SU-DHL-6 (cell line): ENCODE measurements around the gene DDX56.

Source experiments
- H2AFZ ChIP-seq: fragments of 200-600 bp; sonication (generic); 2 replicates; pipeline ENCODE4 v1.6.1; 2014; ENCODE audit warnings: low read depth, mild to moderate bottlenecking, moderate library complexity, mixed read lengths, antibody characterized with exemption, low read length; ENCODE audit not compliant: severe bottlenecking
- H3F3A ChIP-seq: fragments of 200-600 bp; shearing (Covaris generic); 2 replicates; pipeline ENCODE4 v1.6.0; 2016; ENCODE audit warnings: antibody characterized with exemption, mild to moderate bottlenecking; ENCODE audit not compliant: insufficient read depth
- H3K27ac ChIP-seq: fragments of 200-600 bp; sonication (generic); 2 replicates; pipeline ENCODE4 v1.5.1; 2016; ENCODE audit warnings: low read depth, mild to moderate bottlenecking, low read length, moderate library complexity, mixed read lengths
- H3K27me3 ChIP-seq: fragments of 200-600 bp; sonication (generic), shearing (Covaris generic); 2 replicates; pipeline ENCODE4 v1.6.0; 2014; ENCODE audit warnings: mild to moderate bottlenecking, low read length
- H3K36me3 ChIP-seq: fragments of 200-600 bp; sonication (generic); 2 replicates; pipeline ENCODE4 v1.6.1; 2014; ENCODE audit warnings: mild to moderate bottlenecking, low read length, mixed read lengths
- H3K4me2 ChIP-seq: fragments of 300-600, 200-600 bp; shearing (Covaris generic), sonication (generic); 2 replicates; pipeline ENCODE4 v1.6.0; 2014; ENCODE audit warnings: low read length, low read depth, mild to moderate bottlenecking; ENCODE audit not compliant: poor library complexity, severe bottlenecking
- H3K4me3 ChIP-seq: fragments of 200-600 bp; sonication (generic); 2 replicates; pipeline ENCODE4 v1.5.1; 2014; ENCODE audit warnings: antibody characterized with exemption, low read length, mild to moderate bottlenecking, mixed read lengths; ENCODE audit not compliant: insufficient read depth, poor library complexity, severe bottlenecking
- H3K79me2 ChIP-seq: fragments of 200-600 bp; sonication (generic); 2 replicates; pipeline ENCODE4 v1.6.1; 2014; ENCODE audit warnings: mild to moderate bottlenecking, low read length, moderate library complexity; ENCODE audit not compliant: insufficient read depth
- H3K9ac ChIP-seq: fragments of 200-600 bp; sonication (generic); 2 replicates; pipeline ENCODE4 v1.7.0; 2014; ENCODE audit warnings: mild to moderate bottlenecking, low read length
- H3K9me2 ChIP-seq: fragments of 200-600 bp; sonication (generic); replicated peaks from 2 replicates; pipeline ENCODE4 v1.6.1; 2014; ENCODE audit warnings: low read length; ENCODE audit not compliant: insufficient read depth
- H3K9me3 ChIP-seq: fragments of 200-600 bp; sonication (generic); 2 replicates; pipeline ENCODE4 v1.6.1; 2014; ENCODE audit warnings: low read length, mixed read lengths; ENCODE audit not compliant: insufficient read depth
- H4K20me1 ChIP-seq: fragments of 200-600 bp; sonication (generic); 2 replicates; pipeline ENCODE4 v1.6.1; 2014; ENCODE audit warnings: low read depth, mild to moderate bottlenecking, antibody characterized with exemption, low read length, moderate library complexity, mixed read lengths
- EZH2phosphoT487 ChIP-seq: fragments of 200-600 bp; sonication (generic), shearing (Covaris generic); conservative IDR thresholded peaks from 2 replicates; pipeline ENCODE4 v1.6.1; 2018; ENCODE audit warnings: mild to moderate bottlenecking, antibody characterized with exemption, low read length, moderate library complexity, mixed read lengths
- TF ChIP-seq, protein P1 (sequence below): fragments of 200-600 bp; sonication (generic); IDR thresholded peaks from one replicate; pipeline ENCODE4 v1.5.1; 2017; ENCODE audit warnings: antibody characterized with exemption, mild to moderate bottlenecking, low read length, moderate library complexity; ENCODE audit not compliant: insufficient read depth, poor library complexity, severe bottlenecking

Gene DDX56

DNA sequence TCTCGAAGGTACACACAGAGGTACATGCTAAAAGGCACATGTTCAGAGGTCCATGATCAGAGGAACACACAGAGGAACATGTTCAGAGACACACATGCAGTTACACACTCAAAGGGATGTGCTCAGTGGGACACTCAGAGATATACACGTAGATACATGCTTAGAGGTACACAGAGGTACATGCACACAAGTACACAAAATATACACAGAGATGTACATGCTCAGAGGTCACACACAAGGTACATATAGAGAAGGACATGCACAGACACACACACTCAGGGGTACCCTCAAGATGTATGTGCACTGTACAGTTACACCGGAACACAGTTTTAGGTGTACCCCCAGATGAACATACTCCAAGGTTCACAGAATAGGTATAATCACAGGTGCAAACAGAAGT, 51.4 kb downstream of the DDX56 start:
- no peak overlapping the region for H3K4me3 ChIP-seq
- H3K9ac ChIP-seq = no peak overlapping the region
- H3K9me2 ChIP-seq = no peaks in the 10 kb centered on the region
- H4K20me1 ChIP-seq = no peaks in the 10 kb centered on the region
- no peaks in the 10 kb centered on the region for H3K27me3 ChIP-seq
- H3K9me3 ChIP-seq = no peaks in the 10 kb centered on the region
- TF ChIP-seq EZH2phosphoT487 = no peak
- TF ChIP-seq, protein P1, sequence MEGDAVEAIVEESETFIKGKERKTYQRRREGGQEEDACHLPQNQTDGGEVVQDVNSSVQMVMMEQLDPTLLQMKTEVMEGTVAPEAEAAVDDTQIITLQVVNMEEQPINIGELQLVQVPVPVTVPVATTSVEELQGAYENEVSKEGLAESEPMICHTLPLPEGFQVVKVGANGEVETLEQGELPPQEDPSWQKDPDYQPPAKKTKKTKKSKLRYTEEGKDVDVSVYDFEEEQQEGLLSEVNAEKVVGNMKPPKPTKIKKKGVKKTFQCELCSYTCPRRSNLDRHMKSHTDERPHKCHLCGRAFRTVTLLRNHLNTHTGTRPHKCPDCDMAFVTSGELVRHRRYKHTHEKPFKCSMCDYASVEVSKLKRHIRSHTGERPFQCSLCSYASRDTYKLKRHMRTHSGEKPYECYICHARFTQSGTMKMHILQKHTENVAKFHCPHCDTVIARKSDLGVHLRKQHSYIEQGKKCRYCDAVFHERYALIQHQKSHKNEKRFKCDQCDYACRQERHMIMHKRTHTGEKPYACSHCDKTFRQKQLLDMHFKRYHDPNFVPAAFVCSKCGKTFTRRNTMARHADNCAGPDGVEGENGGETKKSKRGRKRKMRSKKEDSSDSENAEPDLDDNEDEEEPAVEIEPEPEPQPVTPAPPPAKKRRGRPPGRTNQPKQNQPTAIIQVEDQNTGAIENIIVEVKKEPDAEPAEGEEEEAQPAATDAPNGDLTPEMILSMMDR = no peak
- H3F3A ChIP-seq = no peaks in the 10 kb centered on the region
- H3K79me2 ChIP-seq = no peaks in the 10 kb centered on the region
- no peak overlapping the region for H3K4me2 ChIP-seq
- H3K36me3 ChIP-seq = no peaks in the 10 kb centered on the region
- H3K27ac ChIP-seq = no peak overlapping the region
- no peak overlapping the region for H2AFZ ChIP-seq

DNA sequence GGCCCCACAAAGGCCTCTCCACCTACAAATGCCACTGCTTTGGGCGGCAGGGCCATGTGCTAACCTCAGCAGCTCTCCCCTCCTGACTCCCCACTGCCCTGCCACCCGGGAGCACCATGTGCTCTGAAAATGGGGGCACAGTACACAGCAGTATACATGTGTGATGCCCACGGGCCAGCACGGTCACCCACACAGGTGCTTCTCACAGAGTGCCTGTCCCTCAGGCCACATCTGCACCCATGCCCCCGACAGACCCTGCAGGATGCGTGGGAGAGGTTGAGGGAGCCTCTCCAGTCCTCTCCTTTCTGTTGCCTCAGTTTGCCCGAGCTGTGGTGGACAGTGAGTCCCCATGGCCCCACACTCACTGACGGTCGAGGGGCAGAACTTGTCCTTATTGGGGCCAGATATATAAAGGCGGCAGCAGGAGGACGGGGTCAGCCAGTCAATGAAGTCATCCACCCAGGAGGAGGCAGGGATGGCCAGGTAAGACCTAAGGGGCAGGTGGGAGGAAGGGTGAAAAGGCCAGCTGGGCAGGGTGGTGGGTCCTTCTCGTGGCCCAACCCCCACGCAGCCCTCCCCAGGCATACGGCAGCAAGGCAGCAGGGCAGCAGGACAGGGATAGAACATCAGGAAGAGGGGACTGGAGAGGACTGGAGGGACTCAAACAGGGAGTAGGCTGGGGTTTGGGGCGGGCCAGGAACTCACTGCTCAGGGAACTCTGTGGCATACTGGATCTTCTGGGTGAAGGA, 52.2 kb downstream of the DDX56 start:
- Histone ChIP-seq H3K4me2 (no peak overlapping the region), H3K9ac (no peak overlapping the region), H3K27ac (no peak overlapping the region), H3K9me2 (no peaks in the 10 kb centered on the region), H3K79me2 (no peaks in the 10 kb centered on the region), H3K27me3 (no peaks in the 10 kb centered on the region), H4K20me1 (no peaks in the 10 kb centered on the region), H3F3A (no peaks in the 10 kb centered on the region), H3K36me3 (no peaks in the 10 kb centered on the region), H3K4me3 (no peak overlapping the region), H2AFZ (no peak overlapping the region), H3K9me3 (no peaks in the 10 kb centered on the region)
- TF ChIP-seq, protein P1 = no peak
- TF ChIP-seq EZH2phosphoT487 = no peak

DNA sequence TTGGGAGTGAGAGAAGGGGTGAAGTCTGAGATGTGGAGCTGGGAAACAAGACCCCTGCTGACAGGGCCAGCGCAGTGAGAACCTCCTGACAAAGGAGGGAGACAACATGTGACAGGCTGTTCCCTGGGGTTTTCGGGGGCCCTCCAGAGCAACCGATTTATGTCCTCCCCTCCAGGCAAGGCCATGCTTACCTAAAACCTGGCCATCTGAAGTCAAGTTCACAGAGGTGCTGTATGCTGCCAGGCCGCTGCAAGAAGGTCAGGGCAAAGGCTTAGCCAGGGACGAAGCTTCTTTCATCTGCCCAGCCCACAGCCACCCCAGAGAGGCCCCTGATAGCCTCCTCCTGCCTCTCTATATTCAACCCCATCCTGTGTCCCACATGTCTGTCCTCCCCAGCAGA, 53.1 kb downstream of the DDX56 start:
- H3K4me3 ChIP-seq = no peak overlapping the region
- no peaks in the 10 kb centered on the region for H4K20me1 ChIP-seq
- no peak overlapping the region for H2AFZ ChIP-seq
- no peaks in the 10 kb centered on the region for H3K27me3 ChIP-seq
- no peaks in the 10 kb centered on the region for H3K9me3 ChIP-seq
- no peaks in the 10 kb centered on the region for H3K9me2 ChIP-seq
- TF ChIP-seq, protein P1 = no peak
- no peak for TF ChIP-seq EZH2phosphoT487
- no peaks in the 10 kb centered on the region for H3F3A ChIP-seq
- H3K36me3 ChIP-seq = no peaks in the 10 kb centered on the region
- H3K79me2 ChIP-seq = no peaks in the 10 kb centered on the region
- H3K27ac ChIP-seq = no peak overlapping the region
- no peak overlapping the region for H3K9ac ChIP-seq
- H3K4me2 ChIP-seq = no peak overlapping the region
